ENCODE results near the gene LRMDA. TPM values are rescaled to one million over a fixed set of nuclear protein-coding genes. Genes with fewer than 3 reads are reported as not detected.

LRMDA gene
- total RNA-seq, 1 donor from 2014 or later = 29.9 TPM

- H3K9me3 ChIP-seq = no peaks in the 10 kb centered on the region
- H3K36me3 ChIP-seq = no peaks in the 10 kb centered on the region
- ATAC-seq (peak in 1 of 2 donors; percentile 29), DNase-seq (no peak)
- H3K27me3 ChIP-seq (ENCODE audit: low read depth) = no peaks in the 10 kb centered on the region
- intact Hi-C loops (cut with DNase I) = no loop called here
- H3K4me3 ChIP-seq = no peak overlapping the region
- H3K4me1 ChIP-seq = peaks cover 5% of the 10 kb centered on the region
- H3K27ac ChIP-seq = peak overlapping the region; percentile 19
- no peak for TF ChIP-seq CTCF (IDR thresholded peaks at IDR 0.05)
Observed at GRCh38 chr10:75723319-75723980, 292.0 kb downstream of the LRMDA start.

DNA sequence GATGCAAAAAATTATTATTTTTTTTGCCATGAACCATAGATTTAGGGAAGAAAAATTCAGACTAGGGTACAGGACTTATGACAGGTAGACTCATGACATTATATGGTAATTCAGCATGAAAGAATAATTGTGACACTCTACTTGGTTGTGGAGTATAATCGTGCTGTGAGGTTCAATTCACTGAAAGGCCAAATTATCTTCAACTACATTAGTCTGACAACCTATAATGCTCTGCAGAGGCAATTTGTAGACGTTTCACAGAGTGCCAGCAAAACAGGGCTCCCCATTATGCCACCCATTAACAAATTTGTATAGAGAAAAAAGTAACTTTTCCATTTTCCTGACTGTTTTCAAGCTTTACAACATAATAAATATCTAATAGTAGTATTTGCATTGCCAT is 292.6 kb downstream of the LRMDA start:
- ATAC-seq (no peak), DNase-seq (no peak)
- Histone ChIP-seq H3K27ac (no peak overlapping the region), H3K27me3 (ENCODE audit: low read depth) (no peaks in the 10 kb centered on the region), H3K9me3 (no peaks in the 10 kb centered on the region), H3K4me1 (peaks cover 5% of the 10 kb centered on the region), H3K36me3 (no peaks in the 10 kb centered on the region), H3K4me3 (no peak overlapping the region)
- intact Hi-C loops (cut with DNase I) = no loop called here
- no peak for TF ChIP-seq CTCF (IDR thresholded peaks at IDR 0.05)

GRCh38 chr10:75726522-75727483 is 295.4 kb downstream of the LRMDA start:
- H3K36me3 ChIP-seq = no peaks in the 10 kb centered on the region
- DNase-seq (no peak), ATAC-seq (peak; percentile 89 to 93)
- peaks cover 5% of the 10 kb centered on the region for H3K4me1 ChIP-seq
- H3K4me3 ChIP-seq = no peak overlapping the region
- no peaks in the 10 kb centered on the region for H3K9me3 ChIP-seq
- intact Hi-C loops (cut with DNase I) = no loop called here
- no peak for TF ChIP-seq CTCF (IDR thresholded peaks at IDR 0.05)
- no peaks in the 10 kb centered on the region for H3K27me3 ChIP-seq (ENCODE audit: low read depth)
- H3K27ac ChIP-seq = no peak overlapping the region

DNA sequence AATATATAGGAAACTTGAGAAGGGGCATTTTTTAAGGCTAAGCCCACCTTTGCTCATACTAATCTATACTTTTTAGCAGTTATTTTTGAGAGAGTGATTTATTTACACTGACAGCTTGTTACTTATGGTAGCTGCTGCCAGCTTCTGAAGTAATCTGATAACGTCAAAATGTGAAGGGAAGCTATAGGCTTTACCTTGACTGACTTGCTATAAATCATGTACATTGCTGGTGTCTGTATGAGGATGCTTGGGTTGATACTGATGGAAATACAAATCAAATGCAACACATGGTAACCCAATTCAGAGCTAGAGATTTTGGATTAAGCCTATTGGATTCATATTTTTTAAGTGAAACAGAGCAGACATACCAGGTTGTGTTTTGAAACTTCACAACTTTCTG is 299.4 kb downstream of the LRMDA start:
- Histone ChIP-seq H3K9me3 (no peaks in the 10 kb centered on the region), H3K4me3 (no peak overlapping the region), H3K4me1 (peaks cover 5% of the 10 kb centered on the region), H3K36me3 (no peaks in the 10 kb centered on the region), H3K27me3 (ENCODE audit: low read depth) (no peaks in the 10 kb centered on the region), H3K27ac (no peak overlapping the region)
- DNase-seq (no peak), ATAC-seq (no peak)
- intact Hi-C loops (cut with DNase I) = no loop called here
- TF ChIP-seq CTCF (IDR thresholded peaks at IDR 0.05) = no peak

DNA sequence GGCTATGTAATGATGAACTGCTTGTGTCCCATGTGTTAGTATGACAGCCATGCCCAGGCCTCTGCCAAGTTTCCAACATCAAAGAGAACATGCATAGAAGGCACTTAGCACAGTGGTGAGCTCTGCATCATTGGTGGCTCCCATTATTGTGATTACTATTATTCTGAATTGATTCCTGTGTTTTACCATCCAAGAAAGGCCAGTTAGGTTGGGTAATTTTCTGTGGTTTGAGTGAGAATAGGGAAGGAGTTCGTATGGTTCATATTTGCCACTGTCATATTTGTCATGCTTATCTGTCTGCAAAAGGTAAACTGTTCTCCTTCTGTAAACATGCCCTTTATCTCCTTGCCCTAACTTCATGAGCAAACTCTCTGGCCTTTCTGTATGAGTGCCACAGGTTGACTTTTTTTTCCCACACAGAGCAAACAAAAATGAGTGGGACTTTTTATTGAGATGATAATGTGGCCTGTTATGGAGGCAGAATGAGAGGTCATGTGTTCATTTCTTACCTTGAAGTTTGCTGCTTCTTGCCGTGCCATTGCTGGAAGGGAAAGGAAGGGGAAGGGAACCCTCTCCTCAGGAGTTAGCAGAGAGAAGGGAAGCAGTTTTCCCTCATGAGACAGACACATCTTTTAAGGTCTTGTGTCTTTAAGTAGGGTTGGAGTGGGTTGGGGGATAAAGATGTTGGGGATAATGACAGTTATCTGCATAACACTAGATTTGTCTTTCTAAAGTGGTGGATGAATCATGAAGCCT is 301.9 kb downstream of the LRMDA start:
- DNase-seq = no peak
- intact Hi-C loops (cut with DNase I) = no loop called here

More for the DNA sequence above, 301.9 kb downstream of the LRMDA start:
- Histone ChIP-seq H3K4me3 (no peak overlapping the region), H3K9me3 (no peaks in the 10 kb centered on the region), H3K27me3 (ENCODE audit: low read depth) (no peaks in the 10 kb centered on the region), H3K27ac (no peak overlapping the region), H3K36me3 (no peaks in the 10 kb centered on the region), H3K4me1 (no peaks in the 10 kb centered on the region)
- no peak for TF ChIP-seq CTCF (IDR thresholded peaks at IDR 0.05)
- no peak for ATAC-seq
